Skeletal muscle satellite cell (primary cell): ENCODE data around the gene SLFN5.

Experiments used
- H3K27me3 ChIP-seq: 2 replicates; pipeline ENCODE4 v1.7.0; 2013; ENCODE audit warnings: low read length; ENCODE audit not compliant: control insufficient read depth, insufficient read depth
- H3K36me3 ChIP-seq: 2 replicates; pipeline ENCODE4 v1.7.0; 2013; ENCODE audit warnings: mild to moderate bottlenecking, control low read depth, low read length; ENCODE audit not compliant: insufficient read depth
- H3K4me1 ChIP-seq: 2 replicates; pipeline ENCODE4 v1.7.0; 2013; ENCODE audit warnings: low read length; ENCODE audit not compliant: control insufficient read depth, insufficient read depth
- H3K4me2 ChIP-seq: 2 replicates; pipeline ENCODE4 v1.7.0; 2013; ENCODE audit warnings: mild to moderate bottlenecking, low read length
- H3K4me3 ChIP-seq: 2 replicates; pipeline ENCODE4 v1.7.0; 2013; ENCODE audit warnings: low read length
- H3K9ac ChIP-seq: 2 replicates; pipeline ENCODE4 v1.7.0; 2013; ENCODE audit warnings: mild to moderate bottlenecking, low read depth, low read length, moderate library complexity
- H3K9me3 ChIP-seq: replicated peaks from 2 replicates; pipeline ENCODE4 v1.7.0; 2013; ENCODE audit warnings: mild to moderate bottlenecking, control low read depth, low read length

SLFN5 gene

DNA sequence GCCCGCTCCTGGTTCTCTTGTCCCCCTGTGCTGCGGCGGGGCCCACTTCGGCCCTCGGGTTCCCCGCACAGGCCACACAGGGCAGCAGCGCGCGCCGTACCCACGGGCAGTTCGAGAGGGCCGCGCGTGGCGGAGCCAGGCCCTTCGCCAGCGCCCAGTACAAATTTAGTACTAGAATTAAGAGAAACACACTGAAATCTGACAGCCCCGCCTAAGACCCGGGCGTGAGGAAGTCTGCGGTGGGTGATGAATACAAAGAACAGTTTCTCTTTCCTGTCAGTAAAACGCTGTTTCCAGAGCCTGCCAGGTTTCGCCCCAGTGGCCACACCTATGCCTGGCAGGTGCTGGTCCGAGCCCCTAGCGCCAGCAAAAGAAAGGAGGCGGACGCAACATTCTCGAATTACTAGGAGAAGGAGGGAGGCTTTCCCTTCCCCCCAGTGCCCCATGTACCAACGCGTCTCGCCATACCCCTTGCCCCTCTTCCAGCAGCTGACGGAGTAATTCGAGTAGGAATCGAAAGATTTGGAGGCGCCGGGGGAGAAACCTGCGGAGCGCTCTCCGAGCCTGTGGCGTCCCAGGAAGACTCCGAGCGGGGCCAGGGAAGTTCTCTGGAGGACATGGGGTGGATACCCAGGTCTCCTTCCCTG, 591 bp upstream of the SLFN5 start:
- H3K27me3 ChIP-seq, result no peaks in the 10 kb centered on the region
- H3K9me3 ChIP-seq, result no peaks in the 10 kb centered on the region
- peaks cover 37% of the 10 kb centered on the region for H3K4me1 ChIP-seq
- peak overlapping the region; percentile 94 for H3K9ac ChIP-seq
- H3K36me3 ChIP-seq, result peaks cover 3% of the 10 kb centered on the region
- peak overlapping the region; percentile 85 for H3K4me3 ChIP-seq
- H3K4me2 ChIP-seq, result peak overlapping the region; percentile 83

DNA sequence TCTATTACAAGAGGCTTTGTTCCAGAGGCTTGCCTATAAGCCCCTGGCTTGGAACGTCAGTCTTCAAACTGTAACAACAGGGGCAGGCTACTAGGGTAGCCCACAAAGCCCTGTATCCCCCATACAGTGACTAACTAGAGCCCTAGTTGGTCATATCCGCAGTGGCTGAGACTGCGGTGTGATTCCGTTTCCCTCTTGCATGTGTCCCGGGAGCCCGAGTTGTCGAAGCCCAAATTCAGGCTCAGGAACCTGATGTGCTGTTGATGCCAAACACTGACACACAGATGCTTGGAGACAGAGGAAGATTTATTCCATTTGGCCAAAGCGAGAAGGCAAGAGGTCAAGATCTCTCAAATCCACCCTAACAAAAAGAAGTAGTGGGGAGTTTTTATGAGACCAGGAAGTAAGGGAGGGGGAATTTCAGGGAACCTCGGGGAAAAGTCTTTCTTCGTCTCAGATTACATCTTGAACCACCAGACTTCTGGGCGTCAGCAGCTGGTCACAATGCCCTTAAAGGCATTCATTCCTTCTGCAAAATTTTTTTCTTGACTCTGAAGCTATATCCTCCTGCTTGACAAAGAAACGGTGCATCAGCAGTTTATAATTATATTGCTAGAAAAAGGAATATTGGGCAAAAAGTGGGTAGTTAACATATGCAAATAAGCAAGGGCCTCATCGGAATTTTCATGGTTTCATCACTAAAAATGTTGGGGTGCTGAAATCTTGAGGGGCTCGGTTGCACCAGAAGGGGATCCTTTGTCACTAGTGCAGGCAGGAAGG, 879 bp downstream of the SLFN5 start:
- Histone ChIP-seq H3K36me3 (peaks cover 18% of the 10 kb centered on the region), H3K4me3 (peak overlapping the region; percentile 85), H3K4me2 (peak overlapping the region; percentile 83), H3K4me1 (peaks cover 33% of the 10 kb centered on the region), H3K9ac (peak overlapping the region; percentile 94), H3K9me3 (no peaks in the 10 kb centered on the region), H3K27me3 (no peaks in the 10 kb centered on the region)

DNA sequence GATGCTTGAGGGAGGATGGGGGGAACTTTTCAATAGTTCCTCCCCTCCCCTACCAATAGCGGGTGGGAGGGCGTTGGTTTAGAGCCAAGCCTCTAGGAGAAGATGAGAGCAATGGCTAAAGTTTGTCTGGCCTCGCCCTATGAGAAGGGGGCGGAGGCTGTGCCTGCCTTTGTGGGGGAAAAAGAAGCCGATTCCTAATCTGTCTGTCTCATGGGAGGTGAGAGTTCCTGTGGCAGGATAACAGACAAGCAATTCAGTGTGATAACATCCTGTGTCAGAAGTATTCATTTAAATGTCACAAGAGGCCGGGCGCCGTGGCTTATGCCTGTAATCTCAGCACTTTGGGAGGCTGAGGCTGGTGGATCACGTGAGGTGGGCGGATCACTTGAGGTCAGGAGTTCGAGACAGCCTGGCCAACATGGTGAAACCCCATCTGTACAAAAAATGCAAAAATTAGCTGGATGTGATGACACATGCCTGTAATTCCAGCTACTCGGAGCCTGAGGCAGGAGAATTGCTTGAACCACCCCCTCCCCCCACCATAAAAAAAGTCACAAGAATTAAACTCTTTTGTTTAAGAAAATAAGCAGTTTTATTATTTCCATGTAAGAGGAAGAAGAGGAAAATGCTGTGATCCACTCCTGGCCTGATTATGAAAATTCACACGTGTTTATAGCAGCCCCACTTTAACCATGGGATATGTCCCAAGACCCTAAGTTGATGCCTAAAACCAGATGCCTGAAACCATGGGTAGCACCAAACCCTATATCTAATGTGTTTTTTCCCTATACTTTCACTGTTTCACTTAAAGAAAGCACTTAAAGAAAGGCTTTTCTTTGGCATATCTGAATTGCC, 1.7 kb downstream of the SLFN5 start:
- Histone ChIP-seq H3K9ac (peak overlapping the region; percentile 94), H3K27me3 (no peaks in the 10 kb centered on the region), H3K36me3 (peaks cover 25% of the 10 kb centered on the region), H3K4me3 (peak overlapping the region; percentile 85), H3K4me1 (peaks cover 27% of the 10 kb centered on the region), H3K9me3 (no peaks in the 10 kb centered on the region), H3K4me2 (peak overlapping the region; percentile 83)

DNA sequence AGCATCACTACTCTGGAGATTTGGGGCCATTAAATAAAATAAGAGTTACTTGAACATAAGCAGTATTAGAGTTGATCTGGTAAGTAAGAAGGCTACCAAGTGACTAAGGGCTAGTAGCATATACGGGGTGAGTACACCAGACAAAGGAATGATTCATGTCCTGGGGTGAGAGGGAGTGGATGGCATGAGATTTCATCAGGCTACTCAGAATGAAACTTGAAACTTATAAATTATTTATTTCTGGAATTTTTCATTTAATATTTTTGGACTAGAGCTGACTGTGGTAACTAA, 2.3 kb downstream of the SLFN5 start:
- Histone ChIP-seq H3K27me3 (no peaks in the 10 kb centered on the region), H3K4me3 (peak overlapping the region; percentile 85), H3K4me1 (peaks cover 27% of the 10 kb centered on the region), H3K36me3 (peaks cover 28% of the 10 kb centered on the region), H3K9ac (peak overlapping the region; percentile 94), H3K9me3 (no peaks in the 10 kb centered on the region), H3K4me2 (peak overlapping the region; percentile 83)

DNA sequence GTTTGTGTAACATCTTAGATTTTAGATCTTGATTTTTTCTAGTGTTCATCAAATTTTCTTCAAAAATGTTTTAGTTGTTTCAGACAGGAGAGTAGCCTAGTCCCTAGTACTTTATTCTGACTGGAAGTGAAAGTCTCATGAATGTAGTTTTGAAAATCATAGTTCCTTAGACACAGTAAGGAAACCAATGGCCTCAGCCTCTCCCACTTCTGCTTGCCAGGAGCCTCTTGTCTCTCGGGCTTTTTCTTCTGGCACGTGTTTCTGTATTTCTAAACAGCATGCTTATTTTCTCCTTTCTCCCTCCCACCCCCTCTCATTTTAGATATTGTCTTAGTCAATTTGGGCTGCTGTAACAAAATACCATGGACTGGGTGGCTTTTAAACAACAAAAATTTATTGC, 9.8 kb downstream of the SLFN5 start:
- peaks cover 27% of the 10 kb centered on the region for H3K4me1 ChIP-seq

DNA sequence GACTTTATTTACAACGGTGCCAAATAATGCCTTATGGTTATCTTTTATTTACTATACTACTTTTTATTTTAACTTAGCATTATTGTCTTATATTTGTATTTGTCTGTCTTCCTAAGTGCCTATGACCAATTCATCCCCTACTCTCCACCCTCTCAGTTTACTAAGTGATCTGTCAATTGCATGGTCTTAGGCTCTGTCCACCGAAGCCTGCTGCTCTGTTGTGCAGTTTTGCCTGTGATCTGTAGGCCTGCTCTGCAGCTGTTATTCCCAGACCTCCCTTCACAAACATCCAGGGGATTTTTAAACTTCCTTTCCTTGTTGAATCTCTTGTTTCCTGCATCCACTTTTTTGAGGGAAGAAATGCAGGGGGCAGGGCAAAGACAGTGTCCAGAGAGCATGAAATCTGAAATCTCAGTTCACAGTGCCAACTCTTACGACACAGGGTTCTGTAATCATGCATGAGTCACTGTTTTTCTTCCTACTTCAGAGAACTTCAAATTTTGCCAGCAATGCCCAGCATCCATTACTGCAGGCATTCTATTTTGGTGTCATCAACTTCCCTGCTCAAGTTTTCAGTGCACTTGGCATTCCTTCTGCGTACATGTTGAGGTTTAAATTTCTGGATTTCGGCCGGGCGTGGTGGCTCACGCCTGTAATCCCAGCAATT, 11.4 kb downstream of the SLFN5 start:
- Histone ChIP-seq H3K4me3 (peak overlapping the region; percentile 22), H3K9me3 (no peaks in the 10 kb centered on the region), H3K4me2 (peak overlapping the region; percentile 75), H3K36me3 (peaks cover 31% of the 10 kb centered on the region), H3K4me1 (peaks cover 30% of the 10 kb centered on the region), H3K9ac (no peak overlapping the region), H3K27me3 (no peaks in the 10 kb centered on the region)

More for the DNA sequence above, 9.8 kb downstream of the SLFN5 start:
- H3K4me2 ChIP-seq, result no peak overlapping the region
- no peak overlapping the region for H3K9ac ChIP-seq
- H3K36me3 ChIP-seq, result peaks cover 30% of the 10 kb centered on the region
- no peak overlapping the region for H3K4me3 ChIP-seq
- no peaks in the 10 kb centered on the region for H3K9me3 ChIP-seq
- H3K27me3 ChIP-seq, result no peaks in the 10 kb centered on the region

DNA sequence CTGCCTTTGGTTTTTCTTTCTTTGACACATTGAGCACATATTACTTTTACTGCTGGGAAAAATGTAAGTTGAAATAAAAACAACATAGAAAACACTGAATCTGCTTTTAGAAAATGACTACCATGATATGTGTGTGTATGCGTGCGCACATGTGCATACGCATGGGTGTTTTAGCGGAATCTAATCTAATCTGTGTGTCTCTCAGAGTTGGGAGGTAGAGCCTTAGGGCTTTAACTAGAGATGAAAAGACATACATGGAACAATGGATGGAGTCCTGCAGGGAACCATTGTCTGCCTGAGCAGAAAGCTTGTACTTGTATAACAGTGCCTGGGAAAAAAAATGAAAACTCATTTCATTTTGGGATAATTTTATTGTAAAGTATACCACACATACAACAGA, 12.4 kb downstream of the SLFN5 start:
- Histone ChIP-seq H3K9me3 (no peaks in the 10 kb centered on the region), H3K4me3 (no peak overlapping the region), H3K4me2 (no peak overlapping the region), H3K27me3 (no peaks in the 10 kb centered on the region), H3K36me3 (peaks cover 35% of the 10 kb centered on the region), H3K9ac (no peak overlapping the region), H3K4me1 (peaks cover 30% of the 10 kb centered on the region)

DNA sequence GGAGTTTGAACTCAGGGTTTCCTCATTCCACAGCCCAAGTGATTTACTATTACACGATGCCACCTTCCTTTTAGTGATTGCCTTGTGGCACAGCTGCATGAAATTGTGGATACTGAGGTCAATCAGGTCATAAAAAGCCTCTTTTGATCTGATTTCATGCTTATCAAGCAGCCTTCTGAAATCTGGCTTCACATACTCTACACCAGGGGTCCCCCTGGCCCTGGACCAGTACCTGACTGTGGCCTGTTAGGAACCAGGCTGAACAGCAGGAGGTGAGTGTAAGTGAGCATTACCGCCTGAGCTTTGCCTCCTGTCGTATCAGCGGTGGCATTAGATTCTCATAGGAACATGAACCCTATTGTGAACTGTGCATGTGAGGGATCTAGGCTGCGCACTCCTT, 13.8 kb downstream of the SLFN5 start:
- Histone ChIP-seq H3K4me1 (peaks cover 30% of the 10 kb centered on the region), H3K9ac (no peak overlapping the region), H3K27me3 (no peaks in the 10 kb centered on the region), H3K9me3 (no peaks in the 10 kb centered on the region), H3K4me3 (no peak overlapping the region), H3K4me2 (no peak overlapping the region), H3K36me3 (peaks cover 46% of the 10 kb centered on the region)

DNA sequence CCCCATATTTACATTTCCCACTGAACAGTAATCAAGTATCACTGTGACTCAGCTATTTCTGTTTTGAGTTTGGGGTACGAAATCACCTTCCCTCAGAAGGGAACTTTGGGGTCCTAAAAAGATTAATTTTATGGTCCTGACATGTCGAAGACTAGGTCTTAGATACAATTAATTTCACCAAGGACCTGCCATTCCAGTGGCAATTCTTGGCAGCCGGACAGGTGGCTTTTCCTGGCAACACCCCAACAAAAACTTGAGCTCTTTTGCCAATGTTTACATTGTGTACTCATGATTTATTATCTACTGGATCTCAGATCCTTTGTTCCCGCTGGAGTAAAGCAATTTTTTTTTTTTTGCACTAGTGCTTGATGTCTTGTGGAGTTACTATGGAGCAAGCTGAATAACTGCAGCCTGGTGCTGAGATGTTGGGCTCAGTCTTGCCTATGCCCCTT, 14.4 kb downstream of the SLFN5 start:
- H3K4me2 ChIP-seq, result peak overlapping the region; percentile 45
- peaks cover 30% of the 10 kb centered on the region for H3K4me1 ChIP-seq

DNA sequence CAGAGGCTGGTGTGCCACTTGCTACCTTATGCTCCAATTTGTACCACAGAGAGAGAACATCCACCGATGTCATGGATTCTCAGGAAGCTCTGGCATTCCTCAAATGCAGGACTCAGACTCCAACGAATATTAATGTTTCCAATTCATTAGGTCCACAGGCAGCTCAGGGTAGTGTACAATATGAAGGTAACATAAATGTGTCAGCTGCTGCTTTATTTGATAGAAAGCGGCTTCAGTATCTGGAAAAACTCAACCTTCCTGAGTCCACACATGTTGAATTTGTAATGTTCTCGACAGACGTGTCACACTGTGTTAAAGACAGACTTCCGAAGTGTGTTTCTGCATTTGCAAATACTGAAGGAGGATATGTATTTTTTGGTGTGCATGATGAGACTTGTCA, 16.1 kb downstream of the SLFN5 start:
- H3K9ac ChIP-seq, result no peak overlapping the region
- H3K4me2 ChIP-seq, result no peak overlapping the region
- peaks cover 14% of the 10 kb centered on the region for H3K4me1 ChIP-seq
- no peaks in the 10 kb centered on the region for H3K9me3 ChIP-seq
- peaks cover 66% of the 10 kb centered on the region for H3K36me3 ChIP-seq
- no peak overlapping the region for H3K4me3 ChIP-seq
- H3K27me3 ChIP-seq, result no peaks in the 10 kb centered on the region

More for the DNA sequence above, 14.4 kb downstream of the SLFN5 start:
- H3K4me3 ChIP-seq, result no peak overlapping the region
- no peaks in the 10 kb centered on the region for H3K9me3 ChIP-seq
- H3K36me3 ChIP-seq, result peaks cover 50% of the 10 kb centered on the region
- no peaks in the 10 kb centered on the region for H3K27me3 ChIP-seq
- H3K9ac ChIP-seq, result no peak overlapping the region

DNA sequence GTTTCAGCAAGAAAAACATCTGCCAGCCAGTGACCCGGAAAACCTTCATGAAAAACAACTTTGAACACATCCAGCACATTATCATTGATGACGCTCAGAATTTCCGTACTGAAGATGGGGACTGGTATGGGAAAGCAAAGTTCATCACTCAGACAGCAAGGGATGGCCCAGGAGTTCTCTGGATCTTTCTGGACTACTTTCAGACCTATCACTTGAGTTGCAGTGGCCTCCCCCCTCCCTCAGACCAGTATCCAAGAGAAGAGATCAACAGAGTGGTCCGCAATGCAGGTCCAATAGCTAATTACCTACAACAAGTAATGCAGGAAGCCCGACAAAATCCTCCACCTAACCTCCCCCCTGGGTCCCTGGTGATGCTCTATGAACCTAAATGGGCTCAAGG, 22.2 kb downstream of the SLFN5 start:
- no peaks in the 10 kb centered on the region for H3K27me3 ChIP-seq
- H3K9me3 ChIP-seq, result no peaks in the 10 kb centered on the region
- H3K4me3 ChIP-seq, result no peak overlapping the region
- H3K9ac ChIP-seq, result no peak overlapping the region
- H3K4me1 ChIP-seq, result peaks cover 9% of the 10 kb centered on the region
- H3K36me3 ChIP-seq, result peaks cover 80% of the 10 kb centered on the region
- H3K4me2 ChIP-seq, result no peak overlapping the region
